BLaER1 treated with 17β-estradiol and CSF1 and Interleukin-3, amounts not matched to agents 10 nM and 100 nM (cell line): Measurements from ENCODE around the gene LYPD1.
A peak's percentile ranks its signal among the peaks of the same experiment; 100 is the strongest.
"Not testable (repeated sequence)": the region's sequence is repeated elsewhere in the genome, so short reads cannot be mapped to it uniquely, and the experiment has no call there.

Source experiments
- H3K27ac ChIP-seq, 11 experiments: shearing (Covaris generic); formaldehyde crosslinking; 2 replicates each; pipeline ENCODE4 v1.8.1; 2022
- H3K27me3 ChIP-seq, 11 experiments: shearing (Covaris generic); formaldehyde crosslinking; 2 replicates each; pipeline ENCODE4 v1.8.1; 2022
- H3K36me3 ChIP-seq, 11 experiments: shearing (Covaris generic); formaldehyde crosslinking; 2 replicates each; pipeline ENCODE4 v1.8.1; 2022
- H3K4me1 ChIP-seq, 10 experiments: shearing (Covaris generic); formaldehyde crosslinking; 2 replicates each; pipeline ENCODE4 v1.8.1; 2022
- H3K4me2 ChIP-seq, 11 experiments: shearing (Covaris generic); formaldehyde crosslinking; 2 replicates each; pipeline ENCODE4 v1.8.1; 2022
- H3K4me3 ChIP-seq, 10 experiments: shearing (Covaris generic); formaldehyde crosslinking; 2 replicates each; pipeline ENCODE4 v1.8.1; 2022
- H3K9ac ChIP-seq, 11 experiments: shearing (Covaris generic); formaldehyde crosslinking; 2 replicates each; pipeline ENCODE4 v1.8.1; 2022
- H3K9me3 ChIP-seq, 11 experiments: shearing (Covaris generic); formaldehyde crosslinking; replicated peaks in 1 of 11; 2 replicates each; pipeline ENCODE4 v1.8.1; 2022
- H4K20me1 ChIP-seq, 11 experiments: shearing (Covaris generic); formaldehyde crosslinking; 2 replicates each; pipeline ENCODE4 v1.8.1; 2022
- Cebpa-rat ChIP-seq, 11 experiments: shearing (Covaris generic); IDR thresholded peaks; 2 replicates each; pipeline ENCODE4 v1.8.1; 2022

LYPD1 gene, protein sequence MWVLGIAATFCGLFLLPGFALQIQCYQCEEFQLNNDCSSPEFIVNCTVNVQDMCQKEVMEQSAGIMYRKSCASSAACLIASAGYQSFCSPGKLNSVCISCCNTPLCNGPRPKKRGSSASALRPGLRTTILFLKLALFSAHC

DNA sequence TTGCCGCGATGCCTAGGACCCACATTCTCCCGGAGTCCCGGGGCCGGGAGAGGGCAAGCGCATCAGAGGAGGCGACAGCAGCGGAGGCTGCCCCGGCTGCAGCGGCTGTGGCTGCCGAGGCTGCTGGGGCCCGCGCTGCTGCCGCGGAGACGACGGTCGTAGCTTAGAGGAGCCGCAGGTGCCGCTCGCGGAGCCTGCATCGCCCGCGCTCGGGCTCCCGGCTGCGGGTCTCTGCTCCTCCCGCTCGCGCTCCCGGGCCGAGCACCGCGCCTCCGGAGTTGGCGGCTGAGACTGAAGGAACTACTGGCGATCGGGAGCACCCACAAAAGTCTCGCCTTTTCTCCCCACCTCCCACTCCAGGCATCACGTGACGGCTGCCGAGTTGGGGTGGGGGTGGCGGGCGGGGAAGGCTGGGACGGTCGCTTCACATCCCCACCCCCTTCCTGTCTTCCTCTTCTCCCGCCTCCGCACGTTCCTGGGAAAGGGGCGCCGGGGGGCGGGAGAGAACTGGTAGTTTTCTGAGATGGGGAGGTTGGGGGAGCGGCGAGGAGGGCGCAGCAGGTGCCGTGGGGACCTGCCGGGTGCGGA is at the start of gene LYPD1:
TSS of gene LYPD1 (minus strand) at position 298 of the 588 bp plus-strand sequence. CDS start at position 25, 273 bp downstream.
- no peaks in the 10 kb centered on the region for H3K36me3 ChIP-seq
- peaks cover 7 to 26% (median 21%) of the 10 kb centered on the region in 10 experiments; a peak in 17 of 20 replicates for H3K4me1 ChIP-seq
- H3K27me3 ChIP-seq = peaks cover 46 to 76% (median 61%) of the 10 kb centered on the region in 11 experiments
- no peak within 1 kb of the TSS for H3K27ac ChIP-seq
- H3K4me2 ChIP-seq = peak within 1 kb of the TSS; percentile 88 to 99 (median 94)
- peaks cover 0 to 30% (median 11%) of the 10 kb centered on the region in 11 experiments; a peak in 14 of 22 replicates for H4K20me1 ChIP-seq
- peaks cover 0 to 13% (median 8%) of the 10 kb centered on the region in 11 experiments; a peak in 13 of 22 replicates for H3K9me3 ChIP-seq
- no peak for TF ChIP-seq Cebpa-rat (IDR thresholded peaks at IDR 0.05)
- peak within 1 kb of the TSS in 7 of 11 experiments; percentile 12 to 71 (median 18); a peak in 7 of 22 replicates for H3K9ac ChIP-seq
- H3K4me3 ChIP-seq = peak within 1 kb of the TSS; percentile 57 to 73 (median 62)

DNA sequence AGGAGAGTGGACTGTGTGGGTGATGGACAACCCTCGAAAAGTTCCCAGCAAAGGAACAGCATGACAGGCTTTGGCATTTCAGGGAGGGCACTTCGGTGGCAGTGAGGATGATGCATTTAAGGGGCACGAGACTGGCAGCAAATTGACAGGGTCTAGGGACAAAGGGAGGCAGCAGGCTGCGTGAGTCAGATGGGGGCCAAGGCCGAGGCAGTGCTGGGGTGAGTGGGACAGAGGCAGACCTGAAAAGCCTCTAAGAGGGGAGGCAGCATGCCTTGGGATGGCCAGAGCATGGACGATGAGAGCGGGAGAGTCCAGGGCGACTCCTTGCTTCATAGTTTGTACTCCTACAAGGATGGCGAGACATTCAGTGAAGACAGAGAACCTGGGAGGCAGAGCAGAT is 49.5 kb upstream of the LYPD1 start:
- Histone ChIP-seq H3K4me2 (no peak overlapping the region), H3K9me3 (no peaks in the 10 kb centered on the region), H3K9ac (no peak overlapping the region), H3K4me3 (no peak overlapping the region), H4K20me1 (no peaks in the 10 kb centered on the region), H3K27me3 (no peaks in the 10 kb centered on the region), H3K36me3 (no peaks in the 10 kb centered on the region), H3K4me1 (peaks cover 0 to 12% (median 9%) of the 10 kb centered on the region in 10 experiments; a peak in 15 of 20 replicates), H3K27ac (no peak overlapping the region)
- TF ChIP-seq Cebpa-rat (IDR thresholded peaks at IDR 0.05) = no peak

DNA sequence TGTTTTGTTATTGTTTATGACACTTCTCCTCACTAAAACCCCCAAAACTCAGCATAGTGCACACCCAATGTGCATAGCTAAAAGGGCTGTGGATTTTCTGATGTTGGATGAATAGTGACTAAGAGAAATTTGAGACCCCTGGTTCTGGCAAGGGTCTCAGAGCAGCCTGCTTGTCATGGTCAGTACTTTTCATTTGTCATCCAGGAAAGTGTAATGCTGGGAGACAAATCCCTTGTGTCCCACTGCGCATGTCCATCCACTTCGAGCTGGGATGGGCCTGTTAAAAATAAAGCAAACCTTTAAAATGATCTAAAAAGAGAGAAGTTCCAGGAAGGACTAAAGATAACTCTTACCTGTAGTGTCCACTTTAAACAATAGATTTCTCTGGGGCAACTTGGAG is 46.9 kb upstream of the LYPD1 start:
- no peaks in the 10 kb centered on the region for H3K36me3 ChIP-seq

DNA sequence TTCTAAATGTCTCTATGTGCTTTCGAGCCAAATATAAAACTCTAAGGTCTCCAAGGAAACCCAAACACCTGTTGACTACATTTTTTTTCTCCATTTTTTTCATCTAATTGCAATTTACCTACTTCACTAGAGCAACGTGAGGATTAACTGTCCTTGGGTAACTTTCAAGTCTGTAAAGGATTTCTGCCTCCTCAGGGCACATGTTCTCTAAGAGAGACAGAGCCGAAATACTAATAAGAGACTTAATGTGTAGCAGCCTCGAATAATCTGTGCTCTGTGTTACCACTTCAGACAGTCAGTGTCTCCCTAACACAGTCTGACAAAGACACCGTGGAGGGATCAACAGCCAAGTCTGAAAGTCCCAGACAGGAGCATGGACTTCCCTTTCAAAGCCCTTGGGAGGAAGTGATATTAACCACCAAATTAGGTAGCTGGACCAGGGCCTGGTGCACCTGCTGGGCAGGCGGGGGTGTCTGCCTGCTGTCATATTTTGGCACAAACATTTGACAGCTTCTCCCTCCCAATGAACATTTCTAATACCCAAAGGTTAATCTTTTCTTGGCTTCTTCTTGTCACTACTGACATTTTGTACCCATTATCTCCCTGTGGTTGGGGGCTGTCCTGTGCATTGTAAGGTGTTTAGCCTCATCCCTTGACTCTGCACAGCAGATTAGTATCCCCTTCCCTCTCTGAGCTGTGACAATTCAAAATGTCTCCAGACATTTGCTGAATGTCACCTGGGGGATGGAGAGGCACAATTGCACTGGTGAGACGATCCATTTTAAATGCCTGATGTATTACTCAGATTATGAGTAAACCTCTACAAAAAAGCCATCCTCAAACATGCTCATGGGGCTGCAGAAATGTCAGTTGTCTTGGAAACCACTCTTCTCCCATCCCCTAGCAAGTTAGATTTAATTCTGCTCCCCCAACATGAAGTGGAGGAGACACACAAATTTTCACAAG is 45.7 kb upstream of the LYPD1 start:
- Histone ChIP-seq H4K20me1 (no peaks in the 10 kb centered on the region), H3K27me3 (no peaks in the 10 kb centered on the region), H3K36me3 (no peaks in the 10 kb centered on the region), H3K4me1 (peaks cover 0 to 12% (median 9%) of the 10 kb centered on the region in 10 experiments; a peak in 15 of 20 replicates), H3K4me2 (peak overlapping the region in 8 of 11 experiments; percentile 35 to 66 (median 49); a peak in 16 of 22 replicates), H3K27ac (no peak overlapping the region), H3K9me3 (no peaks in the 10 kb centered on the region), H3K4me3 (no peak overlapping the region), H3K9ac (no peak overlapping the region)
- no peak for TF ChIP-seq Cebpa-rat (IDR thresholded peaks at IDR 0.05)

More for the DNA sequence above, 46.9 kb upstream of the LYPD1 start:
- H3K4me3 ChIP-seq = no peak overlapping the region
- TF ChIP-seq Cebpa-rat (IDR thresholded peaks at IDR 0.05) = no peak
- no peaks in the 10 kb centered on the region for H4K20me1 ChIP-seq
- peaks cover 0 to 12% (median 9%) of the 10 kb centered on the region in 10 experiments; a peak in 15 of 20 replicates for H3K4me1 ChIP-seq
- no peaks in the 10 kb centered on the region for H3K27me3 ChIP-seq
- no peak overlapping the region for H3K27ac ChIP-seq
- H3K9me3 ChIP-seq = no peaks in the 10 kb centered on the region
- H3K9ac ChIP-seq = no peak overlapping the region
- no peak overlapping the region for H3K4me2 ChIP-seq

DNA sequence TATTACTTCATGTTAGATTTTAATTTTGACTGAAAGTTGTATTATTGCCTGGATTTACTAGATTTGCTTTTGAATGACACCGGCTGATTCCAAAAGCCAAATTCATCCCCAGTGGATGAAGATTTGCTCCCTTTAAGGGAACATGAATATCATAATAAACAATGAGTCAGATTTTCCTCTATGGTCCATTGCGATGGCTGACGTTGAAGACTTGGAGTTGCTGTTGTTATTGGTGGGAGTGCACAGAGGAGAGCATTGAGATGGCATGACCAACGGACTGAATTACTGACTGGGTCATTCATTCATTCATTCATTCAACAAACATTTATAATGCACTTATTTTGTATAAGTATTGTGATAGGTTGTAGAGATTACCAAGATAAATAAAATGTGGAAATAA is 33.4 kb upstream of the LYPD1 start:
- Histone ChIP-seq H3K27me3 (no peaks in the 10 kb centered on the region), H3K36me3 (no peaks in the 10 kb centered on the region), H3K4me1 (peaks cover 5 to 11% (median 8%) of the 10 kb centered on the region in 10 experiments; a peak in 9 of 20 replicates), H3K27ac (no peak overlapping the region), H4K20me1 (no peaks in the 10 kb centered on the region; a peak in 1 of 22 replicates), H3K4me2 (no peak overlapping the region), H3K4me3 (no peak overlapping the region), H3K9me3 (no peaks in the 10 kb centered on the region), H3K9ac (no peak overlapping the region)
- TF ChIP-seq Cebpa-rat (IDR thresholded peaks at IDR 0.05) = no peak

DNA sequence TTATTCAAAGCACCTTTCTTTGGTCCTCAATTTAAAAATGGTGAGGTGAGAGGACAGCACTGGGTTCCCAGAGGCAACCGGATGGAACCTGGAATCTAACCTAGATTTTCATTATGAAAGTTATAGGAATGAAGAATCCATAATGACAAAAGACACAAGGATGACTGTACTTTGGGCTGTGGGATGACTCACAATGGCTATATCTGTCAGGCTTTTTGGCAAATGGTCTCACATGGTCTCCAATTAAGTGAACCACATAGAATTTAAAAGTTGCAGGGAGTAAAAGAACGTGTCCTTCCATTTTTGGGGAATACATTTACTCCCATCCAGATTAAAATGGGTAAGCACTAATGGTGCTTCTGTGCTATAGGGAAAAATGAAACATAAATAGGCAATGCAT is 31.8 kb upstream of the LYPD1 start:
- H3K4me1 ChIP-seq = peaks cover 5 to 11% (median 8%) of the 10 kb centered on the region in 10 experiments; a peak in 9 of 20 replicates
- H3K36me3 ChIP-seq = no peaks in the 10 kb centered on the region
- no peaks in the 10 kb centered on the region for H4K20me1 ChIP-seq
- H3K9ac ChIP-seq = no peak overlapping the region
- no peak overlapping the region for H3K4me3 ChIP-seq
- no peak for TF ChIP-seq Cebpa-rat (IDR thresholded peaks at IDR 0.05)
- H3K9me3 ChIP-seq = no peaks in the 10 kb centered on the region
- no peak overlapping the region for H3K27ac ChIP-seq
- peak overlapping the region; percentile 1 to 48 (median 16); a peak in 11 of 22 replicates for H3K4me2 ChIP-seq
- H3K27me3 ChIP-seq = no peaks in the 10 kb centered on the region

DNA sequence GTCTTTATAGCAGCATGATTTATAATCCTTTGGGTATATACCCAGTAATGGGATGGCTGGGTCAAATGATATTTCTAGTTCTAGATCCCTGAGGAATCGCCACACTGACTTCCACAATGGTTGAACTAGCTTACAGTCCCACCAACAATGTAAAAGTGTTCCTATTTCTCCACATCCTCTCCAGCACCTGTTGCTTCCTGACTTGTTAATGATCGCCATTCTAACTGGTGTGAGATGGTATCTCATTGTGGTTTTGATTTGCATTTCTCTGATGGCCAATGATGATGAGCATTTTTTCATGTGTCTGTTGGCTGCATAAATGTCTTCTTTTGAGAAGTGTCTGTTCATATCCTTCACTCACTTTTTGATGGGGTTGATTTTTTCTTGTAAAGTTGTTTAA is 29.8 kb upstream of the LYPD1 start:
- not testable (repeated sequence) for H3K36me3 ChIP-seq, H3K4me2 ChIP-seq, H4K20me1 ChIP-seq, H3K27ac ChIP-seq, H3K4me3 ChIP-seq, H3K9me3 ChIP-seq, H3K27me3 ChIP-seq, H3K9ac ChIP-seq
- peaks cover 5 to 11% (median 8%) of the 10 kb centered on the region in 10 experiments; a peak in 9 of 20 replicates for H3K4me1 ChIP-seq

DNA sequence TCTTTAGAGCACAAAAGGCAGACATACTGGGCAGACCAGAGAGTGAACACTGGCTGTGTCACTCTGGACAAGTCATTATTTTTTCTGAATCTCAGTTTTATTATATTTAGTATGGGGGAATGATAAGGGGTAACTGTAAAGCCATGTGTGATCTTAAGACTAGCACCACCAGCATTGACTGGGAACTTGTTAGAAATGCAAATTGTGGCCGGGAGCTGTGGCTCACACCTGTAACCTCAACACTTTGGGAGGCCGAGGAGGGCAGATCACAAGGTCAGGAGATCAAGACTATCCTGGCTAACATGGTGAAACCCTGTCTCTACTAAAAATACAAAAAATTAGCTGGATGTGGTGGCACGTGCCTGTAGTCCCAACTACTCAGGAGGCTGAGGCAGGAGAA is 28.3 kb upstream of the LYPD1 start:
- peaks cover 10 to 15% (median 12%) of the 10 kb centered on the region in 10 experiments; a peak in 16 of 20 replicates for H3K4me1 ChIP-seq
- not testable (repeated sequence) for H3K27ac ChIP-seq, H3K27me3 ChIP-seq, H3K36me3 ChIP-seq, H3K9me3 ChIP-seq, H4K20me1 ChIP-seq, H3K4me3 ChIP-seq, H3K4me2 ChIP-seq, H3K9ac ChIP-seq
